Neural progenitor cell (in vitro differentiated cells): ENCODE results near the gene CPS1. TPM values are rescaled to one million over a fixed set of nuclear protein-coding genes. Genes with fewer than 3 reads are reported as not detected.

Source experiments
- DNase-seq: peaks from one replicate; pipeline ENCODE4 v3.0.0-alpha.2; 2016; ENCODE audit warnings: low spot score
- H2AFZ ChIP-seq: fragments of 200-600 bp; sonication (generic); replicated peaks from 2 replicates; pipeline ENCODE4 v1.6.1; 2016; ENCODE audit warnings: antibody characterized with exemption
- H3F3A ChIP-seq: fragments of 200-600 bp; sonication (generic); 2 replicates; pipeline ENCODE4 v1.6.1; 2016; ENCODE audit warnings: antibody characterized with exemption, low read depth
- H3K27ac ChIP-seq: fragments of 200-600 bp; sonication (generic); 2 replicates; pipeline ENCODE4 v1.5.1; 2016; ENCODE audit warnings: mild to moderate bottlenecking
- H3K27me3 ChIP-seq: fragments of 200-600 bp; sonication (generic); 2 replicates; pipeline ENCODE4 v1.6.1; 2016; ENCODE audit warnings: mild to moderate bottlenecking, moderate library complexity
- H3K36me3 ChIP-seq: fragments of 200-600 bp; sonication (generic); 2 replicates; pipeline ENCODE4 v1.5.1; 2016
- H3K4me1 ChIP-seq: fragments of 200-600 bp; sonication (generic); 2 replicates; pipeline ENCODE4 v1.6.1; 2016; ENCODE audit warnings: mixed run types
- H3K4me2 ChIP-seq: fragments of 200-600 bp; sonication (generic); 2 replicates; pipeline ENCODE4 v1.6.1; 2016
- H3K4me3 ChIP-seq: fragments of 200-600 bp; sonication (generic); 2 replicates; pipeline ENCODE4 v1.5.1; 2016
- H3K79me2 ChIP-seq: fragments of 200-600 bp; sonication (generic); 2 replicates; pipeline ENCODE4 v1.6.1; 2016; ENCODE audit warnings: low read depth
- H3K9ac ChIP-seq: fragments of 200-600 bp; sonication (generic); 2 replicates; pipeline ENCODE4 v1.6.1; 2016
- H3K9me3 ChIP-seq: fragments of 200-600 bp; sonication (generic); 2 replicates; pipeline ENCODE4 v1.5.1; 2016; ENCODE audit warnings: low read depth
- H4K20me1 ChIP-seq: fragments of 200-600 bp; sonication (generic); 2 replicates; pipeline ENCODE4 v1.6.1; 2016; ENCODE audit warnings: low read depth
- H3K27ac Mint-ChIP-seq: 3 replicates; pipeline ENCODE4 v1.8.0; 2021; ENCODE audit warnings: mixed read lengths
- H3K27me3 Mint-ChIP-seq: 2 replicates; pipeline ENCODE4 v1.8.0; 2022; ENCODE audit warnings: low read depth, mild to moderate bottlenecking, inconsistent platforms, moderate library complexity, mixed read lengths; ENCODE audit not compliant: insufficient read depth
- H3K36me3 Mint-ChIP-seq: 3 replicates; pipeline ENCODE4 v1.8.0; 2021; ENCODE audit warnings: mixed read lengths
- H3K4me1 Mint-ChIP-seq: 3 replicates; pipeline ENCODE4 v1.8.0; 2021; ENCODE audit warnings: mixed read lengths
- H3K4me3 Mint-ChIP-seq: 3 replicates; pipeline ENCODE4 v1.8.0; 2021; ENCODE audit warnings: mild to moderate bottlenecking, moderate library complexity, mixed read lengths
- H3K9me3 Mint-ChIP-seq: 3 replicates; pipeline ENCODE4 v1.8.0; 2020; ENCODE audit warnings: mixed read lengths
- EZH2 ChIP-seq: fragments of 200-600 bp; sonication (generic); IDR thresholded peaks from 2 replicates; pipeline ENCODE4 v1.6.1; 2017; ENCODE audit warnings: antibody characterized with exemption, mild to moderate bottlenecking, moderate library complexity
- EZH2phosphoT487 ChIP-seq: fragments of 200-600 bp; sonication (generic); IDR thresholded peaks from 2 replicates; pipeline ENCODE4 v1.6.1; 2017; ENCODE audit warnings: antibody characterized with exemption
- total RNA-seq: library from RNA; depleted of rRNA; stranded (reverse); fragments of >200 nt; gene quantifications from 2 replicates; pipeline ENCODE4 v1.2.3, GENCODE V29; 2015; ENCODE audit warnings: low replicate concordance
- TF ChIP-seq, protein P1 (sequence below): fragments of 200-600 bp; sonication (generic); IDR thresholded peaks from 2 replicates; pipeline ENCODE4 v1.5.1; 2017; ENCODE audit warnings: antibody characterized with exemption, mild to moderate bottlenecking

Gene CPS1
- total RNA-seq, 1 donor from 2014 or later = 86.8 TPM

DNA sequence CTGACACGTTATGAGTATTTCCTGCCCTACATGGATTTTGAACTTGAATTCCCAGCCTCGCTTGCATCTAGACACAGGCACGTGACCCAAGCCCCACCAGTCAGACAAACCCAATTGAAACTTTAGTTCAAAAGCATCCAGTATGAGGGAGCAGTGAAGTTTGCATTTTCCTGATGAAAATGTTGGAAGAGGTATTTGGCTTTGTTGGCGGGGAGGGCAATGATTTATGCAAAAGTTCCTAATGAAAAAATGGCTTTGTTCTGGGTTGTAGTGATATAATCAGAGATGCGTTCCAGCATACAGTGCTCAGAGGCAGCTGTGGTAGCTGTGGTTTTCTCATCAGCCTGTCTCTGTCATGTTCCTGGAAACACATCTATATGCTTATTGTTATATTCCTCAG is 36.8 kb upstream of the CPS1 start:
- H3K4me1 ChIP-seq = no peaks in the 10 kb centered on the region
- DNase-seq = no peak
- H3K4me3 Mint-ChIP-seq = no peak overlapping the region
- H3F3A ChIP-seq = no peaks in the 10 kb centered on the region
- no peaks in the 10 kb centered on the region for H3K27me3 ChIP-seq
- no peak overlapping the region for H3K9ac ChIP-seq
- H3K9me3 ChIP-seq = no peaks in the 10 kb centered on the region
- H3K79me2 ChIP-seq = no peaks in the 10 kb centered on the region
- H2AFZ ChIP-seq = no peak overlapping the region
- H3K27me3 Mint-ChIP-seq = no peaks in the 10 kb centered on the region
- H3K27ac ChIP-seq = no peak overlapping the region
- no peak overlapping the region for H3K4me3 ChIP-seq
- no peaks in the 10 kb centered on the region for H3K4me1 Mint-ChIP-seq
- TF ChIP-seq, protein P1, sequence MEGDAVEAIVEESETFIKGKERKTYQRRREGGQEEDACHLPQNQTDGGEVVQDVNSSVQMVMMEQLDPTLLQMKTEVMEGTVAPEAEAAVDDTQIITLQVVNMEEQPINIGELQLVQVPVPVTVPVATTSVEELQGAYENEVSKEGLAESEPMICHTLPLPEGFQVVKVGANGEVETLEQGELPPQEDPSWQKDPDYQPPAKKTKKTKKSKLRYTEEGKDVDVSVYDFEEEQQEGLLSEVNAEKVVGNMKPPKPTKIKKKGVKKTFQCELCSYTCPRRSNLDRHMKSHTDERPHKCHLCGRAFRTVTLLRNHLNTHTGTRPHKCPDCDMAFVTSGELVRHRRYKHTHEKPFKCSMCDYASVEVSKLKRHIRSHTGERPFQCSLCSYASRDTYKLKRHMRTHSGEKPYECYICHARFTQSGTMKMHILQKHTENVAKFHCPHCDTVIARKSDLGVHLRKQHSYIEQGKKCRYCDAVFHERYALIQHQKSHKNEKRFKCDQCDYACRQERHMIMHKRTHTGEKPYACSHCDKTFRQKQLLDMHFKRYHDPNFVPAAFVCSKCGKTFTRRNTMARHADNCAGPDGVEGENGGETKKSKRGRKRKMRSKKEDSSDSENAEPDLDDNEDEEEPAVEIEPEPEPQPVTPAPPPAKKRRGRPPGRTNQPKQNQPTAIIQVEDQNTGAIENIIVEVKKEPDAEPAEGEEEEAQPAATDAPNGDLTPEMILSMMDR = no peak
- no peak for TF ChIP-seq EZH2phosphoT487
- no peak for TF ChIP-seq EZH2
- H3K9me3 Mint-ChIP-seq = peaks cover 13% of the 10 kb centered on the region
- no peaks in the 10 kb centered on the region for H3K36me3 ChIP-seq
- H3K36me3 Mint-ChIP-seq = peaks cover 5% of the 10 kb centered on the region
- no peak overlapping the region for H3K4me2 ChIP-seq
- no peak overlapping the region for H3K27ac Mint-ChIP-seq
- no peaks in the 10 kb centered on the region for H4K20me1 ChIP-seq

DNA sequence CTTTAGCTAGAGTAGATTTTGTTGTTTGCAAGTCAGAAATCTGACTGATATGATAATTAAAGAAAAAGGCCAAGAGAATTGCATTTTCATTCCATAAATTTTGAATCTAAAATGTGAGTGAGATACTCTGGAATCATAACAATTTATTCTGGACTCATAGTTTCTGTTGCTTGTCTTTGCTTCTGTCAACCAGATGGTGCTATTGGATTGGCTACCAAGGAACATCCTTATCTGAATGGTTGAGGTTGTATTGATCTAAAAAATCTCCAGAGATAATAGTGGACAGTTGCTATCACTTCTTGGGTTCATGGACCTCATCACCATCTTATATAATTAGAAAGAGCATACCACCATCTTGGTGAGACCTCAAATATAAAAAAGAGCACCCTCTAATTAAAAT is 34.0 kb upstream of the CPS1 start:
- no peak overlapping the region for H3K4me3 Mint-ChIP-seq
- no peaks in the 10 kb centered on the region for H3K36me3 ChIP-seq
- H3K4me3 ChIP-seq = no peak overlapping the region
- peaks cover 2% of the 10 kb centered on the region for H3K36me3 Mint-ChIP-seq
- H3K27me3 Mint-ChIP-seq = no peaks in the 10 kb centered on the region
- H3K9ac ChIP-seq = no peak overlapping the region
- TF ChIP-seq EZH2 (no peak), EZH2phosphoT487 (no peak)
- TF ChIP-seq, protein P1 = no peak
- no peaks in the 10 kb centered on the region for H3K4me1 ChIP-seq
- H3K27ac Mint-ChIP-seq = no peak overlapping the region
- H3K9me3 ChIP-seq = no peaks in the 10 kb centered on the region
- H4K20me1 ChIP-seq = no peaks in the 10 kb centered on the region
- no peak overlapping the region for H3K4me2 ChIP-seq
- no peak for DNase-seq
- peaks cover 5% of the 10 kb centered on the region for H3K4me1 Mint-ChIP-seq
- no peaks in the 10 kb centered on the region for H3F3A ChIP-seq
- no peak overlapping the region for H2AFZ ChIP-seq
- H3K27me3 ChIP-seq = no peaks in the 10 kb centered on the region
- no peaks in the 10 kb centered on the region for H3K79me2 ChIP-seq
- H3K9me3 Mint-ChIP-seq = no peaks in the 10 kb centered on the region
- no peak overlapping the region for H3K27ac ChIP-seq

DNA sequence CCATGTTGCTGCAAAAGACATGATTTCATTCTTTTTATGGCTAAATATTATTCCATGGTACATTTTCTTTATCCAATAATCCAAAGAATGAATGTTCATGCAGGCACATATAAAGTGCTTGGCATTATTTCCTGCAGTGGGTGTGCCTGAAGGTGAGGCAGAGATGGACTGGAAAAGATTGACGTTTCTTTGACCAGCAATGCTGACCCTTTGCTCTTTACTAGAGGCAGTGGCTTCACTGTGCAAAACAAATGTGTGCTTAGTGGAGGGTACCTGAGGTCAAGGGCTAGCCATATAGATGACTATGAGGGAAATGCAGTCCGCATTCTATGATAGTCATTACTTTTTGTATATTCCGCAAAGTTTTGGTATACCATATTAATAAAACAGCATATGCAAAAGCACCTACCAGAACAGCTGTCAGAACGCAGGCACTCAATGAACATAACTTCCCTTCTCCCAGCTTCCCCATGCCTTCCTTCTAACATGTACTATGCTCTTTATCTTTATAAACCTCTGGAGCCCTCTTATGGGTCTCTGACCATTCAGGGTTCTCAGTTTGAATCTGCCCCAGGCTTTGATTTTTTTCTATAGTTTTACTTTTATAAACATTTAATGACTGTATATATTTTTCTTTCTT is 32.6 kb upstream of the CPS1 start:
- no peak for TF ChIP-seq EZH2phosphoT487
- TF ChIP-seq, protein P1 = no peak
- TF ChIP-seq EZH2 = no peak
- Histone ChIP-seq H3K9ac (no peak overlapping the region), H4K20me1 (no peaks in the 10 kb centered on the region), H2AFZ (no peak overlapping the region), H3K79me2 (no peaks in the 10 kb centered on the region), H3F3A (no peaks in the 10 kb centered on the region), H3K9me3 (no peaks in the 10 kb centered on the region), H3K27me3 (no peaks in the 10 kb centered on the region), H3K36me3 (no peaks in the 10 kb centered on the region), H3K27ac (no peak overlapping the region), H3K4me3 (no peak overlapping the region), H3K4me2 (no peak overlapping the region), H3K4me1 (no peaks in the 10 kb centered on the region)
- H3K9me3 Mint-ChIP-seq = no peaks in the 10 kb centered on the region
- peaks cover 5% of the 10 kb centered on the region for H3K4me1 Mint-ChIP-seq
- no peak overlapping the region for H3K4me3 Mint-ChIP-seq
- H3K27me3 Mint-ChIP-seq = no peaks in the 10 kb centered on the region
- H3K27ac Mint-ChIP-seq = no peak overlapping the region
- H3K36me3 Mint-ChIP-seq = peaks cover 2% of the 10 kb centered on the region
- DNase-seq = no peak
